Left kidney (tissue), 8 donors: ENCODE measurements around the gene GNB4. TPM values are rescaled to one million over a fixed set of nuclear protein-coding genes. Genes with fewer than 3 reads are reported as not detected.

Experiments
- DNase-seq: peaks from one replicate; pipeline ENCODE4 v3.0.0-alpha.2; 2013
- long read RNA-seq, 8 donors: transcript quantifications; one replicate each; lab custom pipeline, GENCODE V29; 2026
- polyA plus RNA-seq: library from polyadenylated mRNA; unstranded; fragments of 120-200 nt; gene quantifications from one replicate; pipeline ENCODE4 v1.2.1, GENCODE V29; 2013; ENCODE audit not compliant: insufficient read length

GNB4 gene
- 29.2 TPM for polyA plus RNA-seq
- long read RNA-seq, donor 1, full-length matches to known transcripts: 8 of 8 reads
- long read RNA-seq, donor 1, partial matches to known transcripts: 0 of 8 reads
- long read RNA-seq, donor 1, other reads (novel, unspliced or antisense): 0 of 8 reads
- long read RNA-seq, donor 2, full-length matches to known transcripts: 5 of 5 reads
- long read RNA-seq, donor 2, partial matches to known transcripts: 0 of 5 reads
- long read RNA-seq, donor 2, other reads (novel, unspliced or antisense): 0 of 5 reads
- long read RNA-seq, donor 3, full-length matches to known transcripts: 6 of 6 reads
- long read RNA-seq, donor 3, partial matches to known transcripts: 0 of 6 reads
- long read RNA-seq, donor 3, other reads (novel, unspliced or antisense): 0 of 6 reads
- long read RNA-seq, donor 4: 0 reads
- long read RNA-seq, donor 5, full-length matches to known transcripts: 1 of 1 reads
- long read RNA-seq, donor 5, partial matches to known transcripts: 0 of 1 reads
- long read RNA-seq, donor 5, other reads (novel, unspliced or antisense): 0 of 1 reads
- long read RNA-seq, donor 6, full-length matches to known transcripts: 5 of 5 reads
- long read RNA-seq, donor 6, partial matches to known transcripts: 0 of 5 reads
- long read RNA-seq, donor 6, other reads (novel, unspliced or antisense): 0 of 5 reads
- long read RNA-seq, donor 7, full-length matches to known transcripts: 7 of 7 reads
- long read RNA-seq, donor 7, partial matches to known transcripts: 0 of 7 reads
- long read RNA-seq, donor 7, other reads (novel, unspliced or antisense): 0 of 7 reads
- long read RNA-seq, donor 8, full-length matches to known transcripts: 6 of 6 reads
- long read RNA-seq, donor 8, partial matches to known transcripts: 0 of 6 reads
- long read RNA-seq, donor 8, other reads (novel, unspliced or antisense): 0 of 6 reads

DNA sequence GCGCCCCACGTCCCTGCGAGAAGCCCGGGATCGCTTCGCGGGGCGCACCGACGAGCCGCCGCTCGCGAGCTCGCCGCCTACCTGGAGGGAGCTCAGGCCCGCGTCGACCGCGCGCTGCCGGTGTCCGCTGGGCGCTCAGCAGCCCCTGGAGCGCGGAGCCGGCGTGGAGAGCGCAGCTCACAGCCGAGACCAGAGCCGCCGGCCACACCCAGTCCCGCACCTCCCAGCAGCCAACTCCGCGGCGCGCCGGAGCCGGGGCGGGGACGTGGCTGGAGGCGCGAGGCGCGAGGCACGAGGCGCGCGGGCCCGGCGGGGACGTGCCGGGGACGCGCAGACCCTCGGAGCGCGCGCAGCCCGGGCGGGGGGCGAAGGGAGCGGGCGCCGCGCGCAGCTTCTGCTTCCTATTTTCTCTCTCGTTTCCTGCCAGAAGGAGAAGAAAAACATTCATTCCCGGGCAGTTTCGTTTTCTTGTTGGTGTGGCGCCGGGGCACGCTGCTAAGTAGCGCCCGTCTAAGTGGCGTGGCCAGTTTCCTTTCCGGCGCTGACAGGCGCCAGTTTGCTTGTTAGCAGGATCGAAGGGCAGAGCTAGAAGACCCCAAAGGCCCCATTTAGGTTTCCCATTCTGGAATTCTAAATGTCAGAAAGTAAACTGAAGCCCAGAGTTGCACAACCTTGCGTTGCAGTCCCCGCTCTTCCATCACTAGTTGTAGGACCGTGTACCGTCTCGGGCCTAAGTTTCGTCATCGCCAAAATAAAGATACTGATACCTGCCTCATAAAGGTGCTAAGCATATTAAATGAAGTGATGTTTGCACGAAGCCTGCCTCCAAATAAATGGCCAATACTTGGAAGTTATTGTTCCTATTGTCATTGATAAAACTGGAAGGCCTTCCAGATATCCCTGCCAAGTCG is at the start of gene GNB4:
Gene GNB4 (minus strand): TSS at position 206 of the 911 bp plus-strand sequence. CDS start 25,270 bp downstream, outside the sequence.
- peak; percentile 82 for DNase-seq

DNA sequence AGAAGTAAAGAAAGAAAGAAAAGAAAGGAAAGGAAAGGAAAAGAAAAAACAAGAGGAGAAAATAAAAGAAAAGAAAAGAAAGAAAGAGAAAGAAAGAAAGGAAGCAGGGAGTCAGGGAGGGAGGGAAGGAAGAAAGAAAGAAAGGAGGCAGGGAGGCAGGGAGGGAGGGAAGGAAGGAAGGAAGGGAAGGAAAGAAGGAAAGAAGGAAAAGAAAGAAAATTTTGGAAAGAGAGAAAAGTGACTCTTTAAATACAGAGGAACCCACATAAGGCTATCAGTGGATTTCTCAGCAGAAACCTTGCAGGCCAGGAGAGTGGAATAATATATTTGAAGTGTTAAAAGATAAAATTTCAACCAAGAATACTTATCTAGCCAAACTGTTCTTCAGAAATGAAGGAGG is 44.2 kb upstream of the GNB4 start:
- DNase-seq: no peak

DNA sequence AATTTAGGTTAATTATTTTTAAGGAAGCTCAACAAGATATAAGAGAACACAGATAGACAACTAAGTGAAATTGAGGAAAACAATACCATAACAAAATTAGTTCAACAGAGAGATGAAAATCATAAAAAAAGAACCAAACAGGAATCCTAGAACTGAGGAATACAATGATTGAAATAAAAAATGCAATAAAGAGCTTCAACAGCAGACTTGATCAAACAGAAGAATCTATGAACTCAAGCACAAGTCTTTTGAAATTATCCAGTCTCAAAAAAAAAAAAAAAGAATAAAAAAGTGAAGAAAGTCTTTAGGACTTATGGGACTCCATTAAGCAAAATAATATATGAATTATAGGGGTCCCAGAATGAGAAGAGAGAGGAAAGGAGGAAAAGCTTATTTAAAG is 42.0 kb upstream of the GNB4 start:
- DNase-seq: no peak

DNA sequence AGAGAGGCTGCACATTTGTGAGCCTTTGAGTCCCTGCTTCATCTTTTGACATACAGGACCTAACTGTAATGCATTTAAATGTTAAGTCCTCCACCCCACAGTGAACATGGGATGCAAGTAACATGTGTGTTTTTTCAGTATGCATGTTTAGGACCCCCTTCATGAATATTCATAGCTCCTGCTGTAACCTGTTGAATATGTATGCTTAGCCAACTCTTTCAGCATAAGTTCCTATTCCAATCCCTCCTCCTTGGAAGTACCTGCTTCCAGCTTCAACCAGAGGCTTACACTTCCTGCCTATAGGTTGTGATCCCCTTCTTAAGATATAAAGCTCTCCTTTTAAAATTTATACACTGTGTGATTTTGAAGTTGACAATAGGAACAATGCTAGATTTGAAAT is 36.9 kb upstream of the GNB4 start:
- DNase-seq: no peak

DNA sequence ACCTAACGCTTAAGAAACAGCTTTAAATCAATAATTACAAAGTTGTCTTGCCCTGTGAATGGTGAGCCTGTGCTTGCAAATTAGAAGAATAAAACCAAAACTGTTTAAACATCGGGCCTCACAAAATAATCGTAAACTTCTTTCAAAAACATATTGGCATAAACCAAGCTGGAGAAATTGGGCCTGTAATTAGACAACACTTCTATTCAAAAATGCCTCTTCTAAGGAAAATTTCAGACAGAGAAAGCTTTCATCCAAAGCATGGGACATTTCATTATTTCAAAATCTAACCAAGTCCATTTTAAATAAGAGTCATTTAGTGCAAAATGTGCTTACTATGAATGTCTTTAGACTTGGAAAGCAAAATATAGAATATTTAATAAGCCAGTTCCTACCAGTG is 35.5 kb upstream of the GNB4 start:
- DNase-seq: no peak

DNA sequence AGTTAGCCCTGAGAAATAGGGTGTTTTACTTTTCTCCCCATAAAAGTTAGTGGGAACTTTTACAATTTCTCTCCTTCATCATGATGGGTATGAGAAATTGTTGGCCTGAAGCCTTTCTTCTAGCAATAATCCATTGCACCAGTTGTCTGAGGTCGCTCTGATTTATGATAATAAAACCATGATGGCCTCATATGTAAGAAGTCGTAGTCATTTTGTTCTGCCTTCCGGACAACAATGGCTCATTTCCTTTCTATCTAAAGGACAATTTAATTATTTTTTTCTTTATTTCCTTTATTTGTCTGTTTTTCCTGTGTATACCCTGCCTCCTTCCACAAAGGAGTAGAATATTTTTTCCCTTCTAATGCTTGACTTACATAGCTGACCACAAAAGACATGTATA is 31.6 kb upstream of the GNB4 start:
- DNase-seq: no peak

DNA sequence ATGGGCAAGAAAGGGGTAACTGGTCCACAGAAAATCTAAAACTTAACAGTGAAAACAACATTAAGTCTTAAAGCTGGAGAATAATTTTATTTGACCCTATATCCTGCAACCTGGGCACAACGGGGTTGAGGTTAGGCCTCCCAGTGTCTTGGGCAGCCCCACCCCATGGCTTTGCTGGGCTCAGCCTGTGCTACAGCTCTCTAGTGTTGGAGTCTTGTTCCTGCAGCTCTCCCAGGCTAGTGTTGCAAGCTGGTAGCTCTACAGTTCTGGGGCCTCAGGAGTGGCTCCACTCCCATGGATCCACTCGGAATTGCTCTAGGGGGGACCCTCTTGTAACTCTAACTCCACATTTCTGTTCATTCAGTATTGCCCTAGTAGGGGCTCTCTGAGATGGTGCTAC is 24.9 kb upstream of the GNB4 start:
- DNase-seq: no peak

DNA sequence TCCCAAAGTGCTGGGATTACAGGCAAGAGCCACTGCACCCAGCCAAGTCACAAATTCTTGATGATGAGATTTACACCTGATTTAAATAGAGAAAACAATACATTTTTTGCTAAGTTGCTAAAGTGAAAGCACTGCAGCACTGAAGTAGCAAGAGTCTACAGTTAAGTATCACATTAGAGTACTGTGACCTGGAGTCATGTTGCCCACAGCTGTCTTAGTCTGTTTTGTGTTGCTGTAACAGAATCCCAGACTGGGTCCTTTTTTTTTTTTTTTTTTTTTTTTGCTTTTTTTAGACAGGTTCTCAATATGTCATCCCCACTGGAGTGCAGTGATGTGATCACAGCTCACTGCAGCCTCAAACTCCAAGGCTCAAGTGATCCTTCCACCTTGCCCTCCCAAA is 23.2 kb upstream of the GNB4 start:
- DNase-seq: no peak

DNA sequence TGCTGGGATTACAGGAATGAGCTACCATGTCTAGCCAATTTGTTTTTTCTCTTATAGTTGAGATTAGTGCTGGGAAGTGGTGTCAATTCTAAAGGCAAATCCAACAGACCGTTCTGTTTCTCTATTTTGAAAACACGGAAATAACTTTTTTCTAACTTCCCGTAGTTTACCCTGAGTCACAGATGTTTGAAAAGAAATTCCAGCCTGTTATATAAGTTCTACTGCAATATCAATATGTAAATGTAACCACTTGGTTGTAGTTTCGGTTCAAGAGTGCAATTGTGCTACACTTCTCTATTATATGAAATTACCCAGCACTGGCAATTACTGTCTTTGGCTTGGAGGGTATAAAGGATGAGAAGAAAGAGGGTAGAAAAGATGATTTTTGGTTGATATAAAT is 22.3 kb upstream of the GNB4 start:
- DNase-seq: no peak

DNA sequence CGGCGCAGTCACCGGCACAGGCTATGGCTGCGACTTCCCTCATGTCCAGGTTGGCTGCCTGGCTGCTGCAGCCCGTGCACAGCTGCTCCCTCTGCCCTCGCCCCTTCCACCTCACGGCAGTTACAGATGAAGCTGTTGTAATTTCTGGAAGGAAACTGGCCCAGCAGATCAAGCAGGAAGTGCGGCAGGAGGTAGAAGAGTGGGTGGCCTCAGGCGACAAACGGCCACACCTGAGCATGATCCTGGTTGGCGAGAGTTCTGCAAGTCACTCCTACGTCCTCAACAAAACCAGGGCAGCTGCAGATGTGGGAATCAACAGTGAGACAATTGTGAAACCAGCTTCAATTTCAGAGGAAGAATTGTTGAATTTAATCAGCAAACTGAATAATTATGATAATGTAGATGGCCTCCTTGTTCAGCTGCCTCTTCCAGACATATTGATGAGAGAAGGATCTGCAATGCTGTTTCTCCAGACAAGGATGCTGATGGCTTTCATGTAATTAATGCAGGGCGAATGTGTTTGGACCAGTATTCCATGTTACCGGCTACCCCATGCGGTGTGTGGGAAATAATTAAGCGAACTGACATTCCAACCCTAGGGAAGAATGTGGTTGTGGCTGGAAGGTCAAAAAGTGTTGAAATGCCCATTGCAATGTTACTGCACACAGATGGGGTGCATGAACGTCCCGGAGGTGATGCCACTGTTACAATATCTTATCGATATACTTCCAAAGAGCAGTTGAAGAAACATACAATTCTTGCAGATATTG is 13.2 kb upstream of the GNB4 start:
- no peak for DNase-seq

DNA sequence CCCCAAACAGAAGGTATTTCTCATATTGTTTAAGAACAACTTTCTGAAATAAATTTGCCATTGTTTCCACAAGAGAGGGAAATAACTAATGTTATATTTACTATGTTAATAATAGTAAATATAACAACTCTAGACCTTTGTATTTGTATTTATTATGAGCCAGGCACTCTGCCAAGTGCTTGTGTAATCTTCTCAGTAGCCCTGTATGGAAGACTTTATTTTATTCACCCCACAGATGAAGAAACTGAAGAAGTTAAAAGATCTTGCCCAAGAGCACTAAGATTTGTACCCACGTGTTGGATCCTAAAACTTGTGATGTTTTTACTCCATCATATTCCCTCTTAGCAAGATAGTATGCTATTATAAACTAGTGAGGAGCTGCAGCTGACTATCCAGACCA is 12.0 kb upstream of the GNB4 start:
- no peak for DNase-seq

DNA sequence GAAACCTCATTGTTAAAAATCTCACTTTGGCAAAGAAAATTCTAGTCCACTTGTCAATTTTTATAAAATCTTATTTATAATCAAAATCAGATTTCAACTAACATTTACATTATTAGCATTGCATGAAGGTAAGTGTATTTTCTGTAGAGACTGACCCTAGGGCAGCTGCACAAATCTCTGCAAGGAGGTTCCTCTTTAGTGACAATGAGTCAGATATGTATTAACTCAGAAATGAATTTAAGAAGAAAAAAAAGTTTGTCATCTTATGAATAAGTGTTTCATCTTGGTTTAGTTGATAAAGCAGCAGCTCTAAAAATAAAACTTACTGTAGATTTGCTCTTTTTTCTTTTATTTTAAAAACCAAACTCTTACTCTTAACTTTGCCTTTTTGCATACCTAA is 9.0 kb upstream of the GNB4 start:
- no peak for DNase-seq

DNA sequence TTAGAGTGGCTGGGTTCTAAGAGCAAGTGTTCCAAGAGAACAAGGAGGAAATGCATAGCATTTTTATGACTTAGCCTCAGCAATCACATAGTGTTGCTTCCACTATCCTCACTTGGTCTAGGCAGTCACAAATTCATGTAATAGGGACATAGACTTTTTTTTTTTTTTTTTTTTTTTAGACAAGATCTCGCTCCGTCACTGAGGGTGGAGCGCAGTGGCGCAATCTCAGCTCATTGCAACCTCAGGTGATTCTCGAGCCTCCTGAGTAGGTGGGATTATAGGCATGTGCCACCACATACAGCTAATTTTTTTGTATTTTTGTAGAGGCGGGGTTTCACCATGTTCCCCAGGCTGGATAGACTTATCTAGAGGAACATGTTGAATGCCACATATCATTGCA is 4.7 kb upstream of the GNB4 start:
- no peak for DNase-seq

DNA sequence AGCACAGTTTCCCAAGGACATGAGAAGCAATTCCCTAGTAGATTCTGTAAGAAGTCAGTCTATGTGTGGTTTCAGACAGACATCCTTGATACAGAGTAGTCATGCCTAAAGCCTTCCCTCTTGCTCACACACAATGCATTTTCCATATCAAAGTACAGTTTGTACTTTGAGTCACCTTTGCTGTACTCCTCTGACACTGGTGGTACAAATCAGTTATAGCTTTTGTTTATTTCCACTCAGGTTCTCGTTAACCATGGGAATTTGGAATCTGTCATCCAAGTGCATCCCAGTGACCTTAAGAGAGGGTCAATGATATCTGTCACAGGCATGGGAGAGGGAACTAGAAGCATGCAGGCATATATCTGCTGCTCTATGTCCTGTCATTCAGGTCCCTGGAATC is 3.6 kb upstream of the GNB4 start:
- no peak for DNase-seq

DNA sequence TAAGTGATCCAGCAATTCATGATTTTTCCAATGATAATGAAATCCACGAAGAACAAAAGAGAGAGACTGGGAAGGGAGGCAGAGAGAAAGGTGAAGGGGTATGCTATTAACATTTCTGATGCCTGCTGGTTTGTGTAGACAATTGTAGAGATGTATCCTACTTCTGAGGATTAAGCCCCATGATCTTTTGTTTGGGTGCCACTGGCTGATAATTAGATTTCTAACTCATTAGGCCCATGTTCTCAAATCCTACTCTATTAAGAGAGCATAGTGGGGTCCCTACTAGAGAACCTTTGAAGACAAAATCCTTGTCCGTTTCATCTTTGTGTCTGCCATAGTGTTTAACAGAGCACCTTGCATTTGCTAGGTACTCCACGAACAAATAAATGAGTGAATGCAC is 2.7 kb upstream of the GNB4 start:
- DNase-seq: no peak

DNA sequence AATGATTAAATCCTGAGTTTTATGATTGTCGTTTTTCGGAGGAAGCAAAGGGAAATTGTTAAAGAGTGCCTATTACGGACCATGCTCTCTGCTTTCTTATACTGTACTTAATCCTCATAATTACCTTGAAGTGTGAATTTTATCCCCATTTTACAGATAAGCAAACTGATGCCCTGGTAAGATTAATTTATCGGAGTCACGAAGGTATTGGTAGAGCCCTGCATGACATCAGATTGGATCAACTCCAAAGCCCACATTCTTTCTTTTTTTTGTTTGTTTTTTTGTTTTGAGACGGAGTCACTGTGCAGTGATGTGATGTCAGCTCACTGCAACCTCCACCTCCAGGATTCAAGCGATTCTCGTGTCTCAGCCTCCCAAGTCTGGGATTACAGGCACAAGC is 1.6 kb upstream of the GNB4 start:
- DNase-seq: no peak

DNA sequence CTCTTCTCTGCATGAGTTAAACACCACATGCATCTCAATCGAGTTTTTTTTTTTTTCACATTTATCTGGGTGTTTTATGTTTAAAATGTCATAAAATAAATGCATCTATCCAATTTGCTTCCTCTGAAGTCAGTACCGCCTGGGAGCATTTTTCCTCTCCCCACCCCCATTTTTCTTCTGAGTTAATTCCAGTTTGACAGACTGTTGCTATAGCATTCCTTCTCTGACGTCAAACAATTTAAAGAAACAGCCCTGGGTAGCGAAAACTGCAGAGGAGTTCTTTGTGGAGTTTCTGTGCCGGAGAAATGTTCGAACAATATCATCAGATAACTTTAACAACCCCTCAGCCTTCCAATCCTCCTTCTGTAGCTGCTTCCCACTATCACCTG is 900 bp upstream of the GNB4 start:
- peak; percentile 82 for DNase-seq

DNA sequence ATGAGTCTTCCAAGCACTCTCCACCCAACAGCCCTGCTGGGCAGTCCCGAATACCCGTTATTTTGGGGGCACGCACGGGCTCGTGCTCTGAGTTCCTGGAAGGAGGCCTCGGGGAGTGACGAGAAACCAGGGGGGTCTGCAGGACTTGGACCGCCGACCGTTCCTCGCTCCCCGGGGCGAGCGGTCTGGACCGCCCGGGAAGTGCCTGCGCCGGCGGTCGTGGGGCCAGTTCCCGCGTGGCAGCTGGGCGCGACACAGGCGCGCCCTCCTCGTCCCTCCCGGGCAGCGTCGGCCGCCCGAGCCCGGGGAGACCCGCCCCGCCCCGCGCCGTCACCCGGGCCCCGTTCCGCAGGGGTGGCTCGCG is 387 bp downstream of the GNB4 start:
- DNase-seq: peak; percentile 35

DNA sequence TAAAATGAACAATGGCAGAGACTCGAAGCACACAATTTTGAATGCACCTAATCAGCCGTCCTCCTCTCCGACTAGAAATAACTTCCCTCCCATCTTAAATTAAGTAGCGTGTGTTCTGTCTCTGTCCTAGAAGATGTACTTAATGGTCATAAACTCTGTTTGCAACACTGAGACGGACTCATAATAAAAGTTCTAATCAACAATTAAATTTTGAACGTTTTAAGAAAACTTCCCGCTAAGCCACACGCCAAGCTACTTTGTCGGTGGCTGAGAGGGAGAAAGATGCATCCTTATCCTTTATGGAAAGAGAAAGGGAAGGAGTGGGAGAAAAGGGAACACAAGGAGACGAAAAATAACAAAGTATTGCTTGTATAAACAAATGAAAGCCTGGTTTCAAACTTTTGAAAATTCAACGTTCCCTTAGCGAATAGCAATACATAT is 989 bp downstream of the GNB4 start:
- peak; percentile 28 for DNase-seq

DNA sequence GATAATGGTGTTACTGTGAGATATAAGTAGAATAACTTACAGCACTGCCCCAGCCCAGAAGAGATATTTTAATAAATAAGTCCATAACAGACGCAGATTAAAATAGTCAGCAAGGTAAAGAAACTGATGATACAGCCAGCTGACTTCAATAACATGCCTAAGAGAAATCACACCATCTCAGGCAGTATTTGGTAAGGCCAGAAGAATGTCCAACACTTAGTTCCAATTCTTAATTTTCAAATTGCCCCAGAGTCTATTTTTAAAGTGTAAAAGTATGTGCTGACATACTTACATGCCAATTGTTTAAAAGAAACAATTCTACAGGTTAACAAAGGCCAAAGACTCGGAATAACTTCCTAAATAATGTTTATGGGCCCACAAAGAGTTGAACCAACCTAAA is 1.6 kb downstream of the GNB4 start:
- DNase-seq: no peak

DNA sequence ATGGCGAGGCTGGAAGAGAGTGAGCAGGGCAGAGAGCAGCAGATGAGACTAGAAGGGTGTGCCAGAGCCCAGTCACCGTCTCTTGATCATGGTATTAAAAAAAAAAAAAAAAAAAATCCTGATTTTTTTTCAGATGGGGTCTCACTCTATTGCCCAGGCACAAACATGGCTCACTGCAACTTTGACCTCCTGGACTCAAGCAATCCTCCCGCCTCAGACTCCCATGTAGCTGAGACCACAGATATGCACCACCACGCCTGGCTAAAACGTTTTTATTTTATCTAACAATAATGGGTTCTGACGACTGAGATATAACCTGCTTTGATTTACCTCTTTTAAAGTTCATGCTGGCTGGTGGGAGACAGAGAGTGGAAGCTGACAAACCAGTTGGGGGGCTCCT is 4.0 kb downstream of the GNB4 start:
- DNase-seq: no peak
